Measurements from ENCODE around the gene GLG1. TPM values are rescaled to one million over a fixed set of nuclear protein-coding genes. Genes with fewer than 3 reads are reported as not detected.

The GLG1 gene
- total RNA-seq, 6 donors from 2014 or later: 88.3 to 149 (median 110) TPM

GRCh38 chr16:74617206-74617788 is 10.4 kb upstream of the GLG1 start:
- no peak for DNase-seq
- H3K36me3 ChIP-seq: peaks cover 0 to 16% (median 9%) of the 10 kb centered on the region in 4 donors
- no peak overlapping the region for H3K27ac ChIP-seq
- no peak overlapping the region for H3K4me3 ChIP-seq
- 76 to 80% methylated on average over 1 of the region's 1 CpG for WGBS, 2 donors
- ATAC-seq (ENCODE audit: low FRiP score in 2 of 2): no peak
- no peaks in the 10 kb centered on the region for H3K27me3 ChIP-seq
- TF ChIP-seq POLR2AphosphoS5 (IDR thresholded peaks at IDR 0.05) (no peak), POLR2A (IDR thresholded peaks at IDR 0.05) (no peak), EP300 (IDR thresholded peaks at IDR 0.05) (no peak)
- TF ChIP-seq, protein P1, sequence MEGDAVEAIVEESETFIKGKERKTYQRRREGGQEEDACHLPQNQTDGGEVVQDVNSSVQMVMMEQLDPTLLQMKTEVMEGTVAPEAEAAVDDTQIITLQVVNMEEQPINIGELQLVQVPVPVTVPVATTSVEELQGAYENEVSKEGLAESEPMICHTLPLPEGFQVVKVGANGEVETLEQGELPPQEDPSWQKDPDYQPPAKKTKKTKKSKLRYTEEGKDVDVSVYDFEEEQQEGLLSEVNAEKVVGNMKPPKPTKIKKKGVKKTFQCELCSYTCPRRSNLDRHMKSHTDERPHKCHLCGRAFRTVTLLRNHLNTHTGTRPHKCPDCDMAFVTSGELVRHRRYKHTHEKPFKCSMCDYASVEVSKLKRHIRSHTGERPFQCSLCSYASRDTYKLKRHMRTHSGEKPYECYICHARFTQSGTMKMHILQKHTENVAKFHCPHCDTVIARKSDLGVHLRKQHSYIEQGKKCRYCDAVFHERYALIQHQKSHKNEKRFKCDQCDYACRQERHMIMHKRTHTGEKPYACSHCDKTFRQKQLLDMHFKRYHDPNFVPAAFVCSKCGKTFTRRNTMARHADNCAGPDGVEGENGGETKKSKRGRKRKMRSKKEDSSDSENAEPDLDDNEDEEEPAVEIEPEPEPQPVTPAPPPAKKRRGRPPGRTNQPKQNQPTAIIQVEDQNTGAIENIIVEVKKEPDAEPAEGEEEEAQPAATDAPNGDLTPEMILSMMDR (IDR thresholded peaks at IDR 0.05): no peak
- no peaks in the 10 kb centered on the region for H3K4me1 ChIP-seq
- no peaks in the 10 kb centered on the region for H3K9me3 ChIP-seq

- H3K4me1 ChIP-seq: peaks cover 0 to 8% (median 0%) of the 10 kb centered on the region in 4 donors
- no peaks in the 10 kb centered on the region for H3K27me3 ChIP-seq
- no peaks in the 10 kb centered on the region for H3K36me3 ChIP-seq
- ATAC-seq (ENCODE audit: low FRiP score in 2 of 2): no peak
- DNase-seq: no peak
- no peaks in the 10 kb centered on the region for H3K9me3 ChIP-seq
- 61 to 90% methylated on average over 1 of the region's 1 CpG for WGBS, 2 donors
- TF ChIP-seq POLR2A (IDR thresholded peaks at IDR 0.05) (no peak), EP300 (IDR thresholded peaks at IDR 0.05) (no peak), POLR2AphosphoS5 (IDR thresholded peaks at IDR 0.05) (no peak)
- TF ChIP-seq, protein P1 (IDR thresholded peaks at IDR 0.05): no peak
- no peak overlapping the region for H3K27ac ChIP-seq
- H3K4me3 ChIP-seq: no peak overlapping the region
These were observed 4.8 kb upstream of the GLG1 start for GRCh38 chr16:74611721-74612120.

DNA sequence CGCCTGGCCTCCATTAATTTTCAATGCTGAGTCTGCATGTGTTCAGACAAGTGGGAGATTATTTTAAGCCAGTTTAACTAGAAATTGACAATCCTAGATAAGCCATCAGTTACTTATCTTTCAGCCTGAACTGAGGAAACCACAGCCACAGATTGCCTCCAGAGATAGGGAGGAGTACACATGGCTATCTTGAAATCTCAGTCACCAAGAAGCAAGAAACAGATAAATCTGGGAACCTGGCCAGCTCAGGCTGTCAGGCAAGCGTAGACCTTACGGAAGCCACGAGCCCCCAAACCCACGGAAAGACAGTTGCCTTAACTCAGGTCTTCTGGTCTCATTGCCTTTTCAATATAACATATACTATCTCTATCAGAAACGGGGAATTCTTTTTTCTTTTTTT is 2.0 kb upstream of the GLG1 start:
- TF ChIP-seq EP300 (IDR thresholded peaks at IDR 0.05) (no peak), POLR2A (IDR thresholded peaks at IDR 0.05) (no peak)
- no peaks in the 10 kb centered on the region for H3K36me3 ChIP-seq
- no peak overlapping the region for H3K27ac ChIP-seq
- H3K4me3 ChIP-seq: no peak overlapping the region
- no peak for ATAC-seq (ENCODE audit: low FRiP score in 2 of 2)
- no peak for DNase-seq
- WGBS, 2 donors: 59 to 73% methylated on average over 6 of the region's 6 CpGs
- no peaks in the 10 kb centered on the region for H3K9me3 ChIP-seq
- peaks cover 15 to 30% (median 20%) of the 10 kb centered on the region in 4 donors for H3K4me1 ChIP-seq
- H3K27me3 ChIP-seq: no peaks in the 10 kb centered on the region

DNA sequence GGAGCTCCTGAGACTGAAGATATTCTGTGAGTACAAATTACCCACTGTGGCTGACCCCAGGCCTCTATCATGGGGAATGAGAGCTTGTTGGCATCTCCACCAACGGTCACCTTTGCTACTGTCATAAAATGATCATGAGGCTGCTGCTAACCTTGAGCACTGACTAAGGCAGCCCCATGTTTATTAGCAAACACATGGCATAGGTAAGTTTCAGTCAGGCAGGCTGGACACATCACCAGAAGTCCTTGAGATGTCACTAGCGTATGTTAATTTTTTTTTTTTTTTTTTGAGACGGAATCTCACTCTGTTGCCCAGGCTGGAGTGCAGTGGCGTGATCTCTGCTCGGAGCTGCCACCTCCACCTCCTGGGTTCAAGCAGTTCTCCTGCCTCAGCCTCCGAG is 1.5 kb upstream of the GLG1 start:
- DNase-seq (no peak), ATAC-seq (ENCODE audit: low FRiP score in 2 of 2) (no peak)
- Histone ChIP-seq H3K36me3 (no peaks in the 10 kb centered on the region), H3K4me3 (no peak overlapping the region), H3K4me1 (peaks cover 15 to 36% (median 23%) of the 10 kb centered on the region in 4 donors), H3K27me3 (no peaks in the 10 kb centered on the region), H3K27ac (no peak overlapping the region), H3K9me3 (no peaks in the 10 kb centered on the region)
- no peak for TF ChIP-seq POLR2AphosphoS5 (IDR thresholded peaks at IDR 0.05)
- TF ChIP-seq EP300 (IDR thresholded peaks at IDR 0.05): no peak
- 78 to 81% methylated on average over 6 of the region's 6 CpGs for WGBS, 2 donors

GRCh38 chr16:74607962-74608356 is 1.0 kb upstream of the GLG1 start:
- WGBS, 2 donors: 66 to 86% methylated on average over 6 of the region's 6 CpGs
- Histone ChIP-seq H3K36me3 (no peaks in the 10 kb centered on the region), H3K4me3 (no peak overlapping the region), H3K27me3 (no peaks in the 10 kb centered on the region), H3K4me1 (peaks cover 15 to 38% (median 23%) of the 10 kb centered on the region in 4 donors), H3K9me3 (no peaks in the 10 kb centered on the region), H3K27ac (peak overlapping the region in 1 of 4 donors; percentile 95)
- ATAC-seq (ENCODE audit: low FRiP score in 2 of 2): no peak
- no peak for TF ChIP-seq POLR2AphosphoS5 (IDR thresholded peaks at IDR 0.05)
- no peak for TF ChIP-seq EP300 (IDR thresholded peaks at IDR 0.05)
- no peak for TF ChIP-seq POLR2A (IDR thresholded peaks at IDR 0.05)
- TF ChIP-seq, protein P1 (IDR thresholded peaks at IDR 0.05): no peak
- no peak for DNase-seq
